Thoracic aorta (tissue), 2 donors: Measurements from ENCODE around the gene PPP1CB. TPM values are rescaled to one million over a fixed set of nuclear protein-coding genes. Genes with fewer than 3 reads are reported as not detected.
A peak's percentile ranks its signal among the peaks of the same experiment; 100 is the strongest.
"Not testable (repeated sequence)": the region's sequence is repeated elsewhere in the genome, so short reads cannot be mapped to it uniquely, and the experiment has no call there.

ENCODE experiments used
- ATAC-seq: fragments of 150-250 bp; one replicate; pipeline ENCODE4 v1.8.0; 2017; ENCODE audit warnings: low read depth; ENCODE audit not compliant: insufficient number of reproducible peaks, low FRiP score
- DNase-seq: peaks from one replicate; pipeline ENCODE4 v3.0.0-alpha.2; 2020; ENCODE audit warnings: low spot score
- H3K27ac ChIP-seq, 2 donors: fragments of 200-600 bp; sonication (generic); 1 replicate in 1 of 2; 2 replicates in 1 of 2; pipeline ENCODE4 v1.5.1; 2016; ENCODE audit warnings: mild to moderate bottlenecking in 2 of 2, moderate library complexity in 2 of 2
- H3K27me3 ChIP-seq: fragments of 200-600 bp; sonication (generic); replicated peaks from 2 replicates; pipeline ENCODE4 v1.6.0; 2016; ENCODE audit warnings: mild to moderate bottlenecking; ENCODE audit not compliant: insufficient read depth
- H3K36me3 ChIP-seq: fragments of 200-600 bp; sonication (generic); one replicate; pipeline ENCODE4 v1.5.1; 2016
- H3K4me1 ChIP-seq, 2 donors: fragments of 200-600 bp; sonication (generic); 1 replicate in 1 of 2; 2 replicates in 1 of 2; pipeline versions ENCODE4 v1.5.1 to v1.6.0; 2016; ENCODE audit warnings: low read depth in 2 of 2, mild to moderate bottlenecking in 1 of 2; ENCODE audit not compliant: control insufficient read depth in 1 of 2
- H3K4me3 ChIP-seq: fragments of 200-600 bp; sonication (generic); 2 replicates; pipeline ENCODE4 v1.5.1; 2016; ENCODE audit warnings: mild to moderate bottlenecking
- H3K9me3 ChIP-seq: fragments of 200-600 bp; sonication (generic); 2 replicates; pipeline ENCODE4 v1.5.1; 2016
- total RNA-seq, 2 donors: library from RNA; depleted of rRNA; stranded (reverse); fragments of >200 nt; gene quantifications; one replicate each; pipeline versions ENCODE4 v1.1.0 to v1.2.3, GENCODE V29; 2016
- TF ChIP-seq, protein P1 (sequence below): fragments of 200-600 bp; sonication (generic); IDR thresholded peaks from one replicate; pipeline ENCODE4 v1.5.1; 2019; ENCODE audit warnings: antibody characterized with exemption

Gene PPP1CB
- total RNA-seq, 2 donors from 2014 or later, result 326 to 585 TPM

- peaks cover 57% of the 10 kb centered on the region for H3K36me3 ChIP-seq
- no peak for ATAC-seq
- no peak for DNase-seq
- peaks cover 1 to 52% of the 10 kb centered on the region in 2 donors for H3K4me1 ChIP-seq
- TF ChIP-seq, protein P1, sequence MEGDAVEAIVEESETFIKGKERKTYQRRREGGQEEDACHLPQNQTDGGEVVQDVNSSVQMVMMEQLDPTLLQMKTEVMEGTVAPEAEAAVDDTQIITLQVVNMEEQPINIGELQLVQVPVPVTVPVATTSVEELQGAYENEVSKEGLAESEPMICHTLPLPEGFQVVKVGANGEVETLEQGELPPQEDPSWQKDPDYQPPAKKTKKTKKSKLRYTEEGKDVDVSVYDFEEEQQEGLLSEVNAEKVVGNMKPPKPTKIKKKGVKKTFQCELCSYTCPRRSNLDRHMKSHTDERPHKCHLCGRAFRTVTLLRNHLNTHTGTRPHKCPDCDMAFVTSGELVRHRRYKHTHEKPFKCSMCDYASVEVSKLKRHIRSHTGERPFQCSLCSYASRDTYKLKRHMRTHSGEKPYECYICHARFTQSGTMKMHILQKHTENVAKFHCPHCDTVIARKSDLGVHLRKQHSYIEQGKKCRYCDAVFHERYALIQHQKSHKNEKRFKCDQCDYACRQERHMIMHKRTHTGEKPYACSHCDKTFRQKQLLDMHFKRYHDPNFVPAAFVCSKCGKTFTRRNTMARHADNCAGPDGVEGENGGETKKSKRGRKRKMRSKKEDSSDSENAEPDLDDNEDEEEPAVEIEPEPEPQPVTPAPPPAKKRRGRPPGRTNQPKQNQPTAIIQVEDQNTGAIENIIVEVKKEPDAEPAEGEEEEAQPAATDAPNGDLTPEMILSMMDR, result no peak
- no peak overlapping the region for H3K4me3 ChIP-seq
- no peaks in the 10 kb centered on the region for H3K27me3 ChIP-seq
- H3K9me3 ChIP-seq, result no peaks in the 10 kb centered on the region
- H3K27ac ChIP-seq, result no peak overlapping the region
Observed at GRCh38 chr2:28782423-28782822, 30.8 kb downstream of the PPP1CB start.

GRCh38 chr2:28784570-28784969, 32.9 kb downstream of the PPP1CB start:
- not testable (repeated sequence) for H3K9me3 ChIP-seq, H3K27me3 ChIP-seq, DNase-seq, ATAC-seq, H3K4me3 ChIP-seq
- peaks cover 0 to 40% of the 10 kb centered on the region in 2 donors for H3K4me1 ChIP-seq
- peak overlapping the region in 1 of 2 donors; percentile 56 for H3K27ac ChIP-seq
- peaks cover 62% of the 10 kb centered on the region for H3K36me3 ChIP-seq

DNA sequence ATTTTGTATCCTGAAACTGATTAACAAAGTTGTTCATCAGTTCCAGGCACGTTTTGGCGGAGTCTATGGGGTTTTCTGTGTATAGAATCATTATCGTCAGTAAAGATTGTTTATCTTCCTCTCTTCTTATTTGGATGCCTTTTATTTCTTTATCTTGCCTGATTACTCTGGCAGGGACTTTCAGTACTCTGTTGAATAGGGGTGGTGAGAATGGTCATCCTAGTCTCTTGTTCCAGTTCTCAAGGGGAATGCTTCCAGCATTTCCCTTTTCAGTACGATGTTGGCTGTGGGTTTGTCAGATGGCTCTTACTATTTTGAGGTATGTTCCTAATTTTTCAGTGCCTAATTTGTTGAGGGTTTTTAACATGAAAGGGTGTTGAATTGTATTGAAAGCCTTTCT, 45.0 kb downstream of the PPP1CB start:
- DNase-seq (no peak), ATAC-seq (no peak)
- Histone ChIP-seq H3K27me3 (no peaks in the 10 kb centered on the region), H3K36me3 (peaks cover 52% of the 10 kb centered on the region), H3K4me1 (peaks cover 10 to 30% of the 10 kb centered on the region in 2 donors), H3K27ac (peak overlapping the region in 1 of 2 donors; percentile 13), H3K4me3 (no peak overlapping the region), H3K9me3 (no peaks in the 10 kb centered on the region)
- TF ChIP-seq, protein P1, result no peak

- Histone ChIP-seq H3K4me3 (no peak overlapping the region), H3K4me1 (peaks cover 18 to 46% of the 10 kb centered on the region in 2 donors), H3K27ac (no peak overlapping the region), H3K9me3 (no peaks in the 10 kb centered on the region), H3K27me3 (no peaks in the 10 kb centered on the region), H3K36me3 (peaks cover 38% of the 10 kb centered on the region)
- TF ChIP-seq, protein P1, result no peak
- DNase-seq (no peak), ATAC-seq (no peak)
Observed at GRCh38 chr2:28801726-28802125, 50.1 kb downstream of the PPP1CB start.

GRCh38 chr2:28802975-28803429, 51.4 kb downstream of the PPP1CB start:
- H3K36me3 ChIP-seq, result peaks cover 42% of the 10 kb centered on the region
- H3K4me3 ChIP-seq, result no peak overlapping the region
- no peaks in the 10 kb centered on the region for H3K9me3 ChIP-seq
- no peak for ATAC-seq
- H3K27me3 ChIP-seq, result no peaks in the 10 kb centered on the region
- TF ChIP-seq, protein P1, result no peak
- H3K4me1 ChIP-seq, result peaks cover 14 to 37% of the 10 kb centered on the region in 2 donors
- H3K27ac ChIP-seq, result peak overlapping the region; percentile 15 to 22
- DNase-seq, result no peak

- peak overlapping the region in 1 of 2 donors; percentile 43 for H3K27ac ChIP-seq
- ATAC-seq (no peak), DNase-seq (no peak)
- TF ChIP-seq, protein P1, result no peak
- peaks cover 0 to 9% of the 10 kb centered on the region in 2 donors for H3K4me1 ChIP-seq
- H3K27me3 ChIP-seq, result no peaks in the 10 kb centered on the region
- H3K36me3 ChIP-seq, result peaks cover 17% of the 10 kb centered on the region
- peak overlapping the region; percentile 78 for H3K4me3 ChIP-seq
- no peaks in the 10 kb centered on the region for H3K9me3 ChIP-seq
Observed at GRCh38 chr2:28809927-28810326, 58.3 kb downstream of the PPP1CB start.
